GM23338 (cell line): ENCODE data around the gene MSH2. TPM values are rescaled to one million over a fixed set of nuclear protein-coding genes. Genes with fewer than 3 reads are reported as not detected.

Experiments used
- ATAC-seq: fragments of 200-7000 bp; cut with Tn5 transposase; 3 replicates; pipeline ENCODE4 v1.9.1; 2020
- DNase-seq: peaks from one replicate; pipeline ENCODE4 v3.0.0-alpha.2; 2015; ENCODE audit warnings: low spot score
- H2AFZ ChIP-seq: fragments of 200-600 bp; sonication (generic); 2 replicates; pipeline ENCODE4 v1.8.0; 2016; ENCODE audit warnings: antibody characterized with exemption, mild to moderate bottlenecking, moderate library complexity
- H3F3A ChIP-seq: fragments of 200-600 bp; sonication (generic); replicated peaks from 2 replicates; pipeline ENCODE4 v1.8.0; 2017; ENCODE audit warnings: antibody characterized with exemption, mixed run types, low read depth
- H3K27ac ChIP-seq: fragments of 200-600 bp; sonication (generic); 2 replicates; pipeline ENCODE4 v1.6.1; 2016; ENCODE audit warnings: low read depth
- H3K27me3 ChIP-seq: fragments of 200-600 bp; sonication (generic); 2 replicates; pipeline ENCODE4 v1.8.0; 2016; ENCODE audit warnings: mild to moderate bottlenecking, mixed run types, moderate library complexity; ENCODE audit not compliant: insufficient read depth
- H3K36me3 ChIP-seq: fragments of 200-600 bp; sonication (generic); 2 replicates; pipeline ENCODE4 v1.8.0; 2016; ENCODE audit warnings: mild to moderate bottlenecking; ENCODE audit not compliant: insufficient read depth
- H3K4me1 ChIP-seq: fragments of 200-600 bp; sonication (generic); 2 replicates; pipeline ENCODE4 v1.8.0; 2016; ENCODE audit warnings: mild to moderate bottlenecking, moderate library complexity; ENCODE audit not compliant: insufficient read depth
- H3K4me2 ChIP-seq: fragments of 200-600 bp; sonication (generic); 2 replicates; pipeline ENCODE4 v1.7.1; 2017; ENCODE audit warnings: mixed run types
- H3K4me3 ChIP-seq: fragments of 200-600 bp; sonication (generic); 2 replicates; pipeline ENCODE4 v1.6.1; 2016; ENCODE audit warnings: mixed run types
- H3K79me2 ChIP-seq: fragments of 200-600 bp; sonication (generic); replicated peaks from 2 replicates; pipeline ENCODE4 v1.8.0; 2017; ENCODE audit warnings: mild to moderate bottlenecking; ENCODE audit not compliant: insufficient read depth
- H3K9me2 ChIP-seq: fragments of 200-600 bp; sonication (generic); 2 replicates; pipeline ENCODE4 v1.8.0; 2017; ENCODE audit not compliant: insufficient read depth
- H4K20me1 ChIP-seq: fragments of 200-600 bp; sonication (generic); replicated peaks from 2 replicates; pipeline ENCODE4 v1.8.0; 2017; ENCODE audit warnings: mild to moderate bottlenecking; ENCODE audit not compliant: insufficient read depth
- H3K27ac Mint-ChIP-seq: 2 replicates; pipeline ENCODE4 v1.8.0; 2020; ENCODE audit warnings: inconsistent platforms, mild to moderate bottlenecking, moderate library complexity, mixed read lengths
- H3K27me3 Mint-ChIP-seq: 3 replicates; pipeline ENCODE4 v1.8.0; 2022; ENCODE audit warnings: low read depth, mild to moderate bottlenecking, moderate library complexity, mixed read lengths, inconsistent platforms; ENCODE audit not compliant: insufficient read depth, poor library complexity
- H3K36me3 Mint-ChIP-seq: 3 replicates; pipeline ENCODE4 v1.8.0; 2021; ENCODE audit warnings: low read depth, mild to moderate bottlenecking, inconsistent platforms, moderate library complexity, mixed read lengths
- H3K4me1 Mint-ChIP-seq: 3 replicates; pipeline ENCODE4 v1.8.0; 2020; ENCODE audit warnings: mild to moderate bottlenecking, inconsistent platforms, mixed read lengths
- H3K4me3 Mint-ChIP-seq: 3 replicates; pipeline ENCODE4 v1.8.0; 2021; ENCODE audit warnings: moderate library complexity, mild to moderate bottlenecking, inconsistent platforms, mixed read lengths
- H3K9me3 Mint-ChIP-seq: 3 replicates; pipeline ENCODE4 v1.8.0; 2020; ENCODE audit warnings: moderate library complexity, mild to moderate bottlenecking, inconsistent platforms, mixed read lengths
- CREB1 ChIP-seq: fragments of 250-450 bp; sonication (Bioruptor Pico); IDR thresholded peaks from 2 replicates; pipeline ENCODE4 v1.5.0; 2020; ENCODE audit warnings: low read depth, mild to moderate bottlenecking, moderate library complexity
- EZH2 ChIP-seq: fragments of 200-600 bp; sonication (generic); IDR thresholded peaks from one replicate; pipeline ENCODE4 v1.8.0; 2017; ENCODE audit warnings: antibody characterized with exemption, mild to moderate bottlenecking, low read depth; ENCODE audit not compliant: unreplicated experiment
- EZH2phosphoT487 ChIP-seq: fragments of 200-600 bp; sonication (generic); IDR thresholded peaks from one replicate; pipeline ENCODE4 v1.8.1; 2018; ENCODE audit warnings: antibody characterized with exemption; ENCODE audit not compliant: unreplicated experiment
- JUNB ChIP-seq: IDR thresholded peaks from one replicate; pipeline ENCODE4 v1.6.1; 2016; ENCODE audit warnings: antibody characterized with exemption; ENCODE audit not compliant: unreplicated experiment
- NANOG ChIP-seq: IDR thresholded peaks from 2 replicates; pipeline ENCODE4 v1.6.1; 2016; ENCODE audit warnings: antibody characterized with exemption, borderline replicate concordance
- POLR2AphosphoS5 ChIP-seq: IDR thresholded peaks from 2 replicates; pipeline ENCODE4 v1.6.1; 2016; ENCODE audit warnings: antibody characterized with exemption, low read depth
- STAT1 ChIP-seq: IDR thresholded peaks from one replicate; pipeline ENCODE4 v1.6.1; 2016; ENCODE audit warnings: antibody characterized with exemption; ENCODE audit not compliant: unreplicated experiment
- ZNF114 ChIP-seq: fragments of 250-450 bp; sonication (Bioruptor Pico); IDR thresholded peaks from 2 replicates; pipeline ENCODE4 v1.5.0; 2020; ENCODE audit warnings: mild to moderate bottlenecking, moderate library complexity
- ZNF331 ChIP-seq: fragments of 250-450 bp; sonication (Bioruptor Pico); IDR thresholded peaks from 2 replicates; pipeline ENCODE4 v1.5.0; 2020; ENCODE audit warnings: low read depth, mild to moderate bottlenecking, moderate library complexity
- polyA plus RNA-seq: library from polyadenylated mRNA; unstranded; fragments of >200 nt; fragmentation: Nextera tagmentation; extraction: Ambion mirVana; gene quantifications from 2 replicates; pipeline ENCODE4 v1.2.1, GENCODE V29; 2016
- total RNA-seq: library from RNA; depleted of rRNA; stranded (reverse); fragments of >200 nt; shearing (Covaris generic); gene quantifications from 2 replicates; pipeline ENCODE4 v1.2.3, GENCODE V29; 2014
- TF ChIP-seq, protein P1 (sequence below): IDR thresholded peaks from one replicate; pipeline ENCODE4 v1.6.1; 2018; ENCODE audit warnings: antibody characterized with exemption; ENCODE audit not compliant: unreplicated experiment
- TF ChIP-seq, protein P2 (sequence below): fragments of 250-450 bp; sonication (Bioruptor Pico); IDR thresholded peaks from 2 replicates; pipeline ENCODE4 v1.5.0; 2020; ENCODE audit warnings: mild to moderate bottlenecking, moderate library complexity
- TF ChIP-seq, protein P3 (sequence below): IDR thresholded peaks from 2 replicates; pipeline ENCODE4 v1.6.1; 2016; ENCODE audit warnings: antibody characterized with exemption
- TF ChIP-seq, protein P4 (sequence below), 2 experiments: fragments of 200-600 bp in 1 of 2; sonication (generic) in 1 of 2; conservative IDR thresholded peaks; 2 replicates each; pipeline versions ENCODE4 v1.5.1 to v1.6.1; 2016 to 2017; ENCODE audit warnings: antibody characterized with exemption in 2 of 2, low read depth in 2 of 2, mild to moderate bottlenecking in 2 of 2, moderate library complexity in 1 of 2

The MSH2 gene
- total and polyA plus RNA-seq, 2 experiments from 2014 or later, result 156 to 249 TPM

DNA sequence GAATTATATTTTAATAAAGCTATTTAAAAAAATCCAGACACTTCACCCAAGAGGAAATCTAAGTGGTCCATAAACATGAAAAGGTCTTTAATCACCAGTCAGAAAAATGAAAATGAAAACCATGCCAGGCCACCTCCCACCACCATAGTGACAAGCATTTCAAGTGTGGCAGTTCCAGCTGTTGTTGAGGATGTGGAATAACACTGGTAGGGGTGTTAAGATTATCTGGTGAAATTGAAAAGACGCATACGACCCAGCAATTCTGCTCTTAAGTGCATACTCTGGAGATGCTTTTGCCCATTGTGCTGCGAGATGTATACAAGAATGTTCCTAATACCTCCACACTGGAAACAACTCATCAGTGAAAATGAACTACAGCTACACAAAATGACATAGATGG lies 82.2 kb downstream of the MSH2 start:
- no peak overlapping the region for H3K27ac ChIP-seq
- peaks cover 25% of the 10 kb centered on the region for H3K4me1 ChIP-seq
- no peak overlapping the region; the same call in 1 of the 2 replicates for H3K27ac Mint-ChIP-seq
- peaks cover 13% of the 10 kb centered on the region; the same call in 1 of the 2 replicates for H3F3A ChIP-seq
- H4K20me1 ChIP-seq, result peaks cover 2% of the 10 kb centered on the region; the same call in 1 of the 2 replicates
- no peak overlapping the region for H3K4me2 ChIP-seq
- H3K27me3 Mint-ChIP-seq, result no peaks in the 10 kb centered on the region
- TF ChIP-seq EZH2phosphoT487 (no peak), EZH2 (no peak), JUNB (no peak), POLR2AphosphoS5 (no peak), STAT1 (no peak), NANOG (no peak), ZNF331 (CRISPR knock-in tag) (no peak), CREB1 (CRISPR knock-in tag) (no peak), ZNF114 (CRISPR knock-in tag) (no peak)
- TF ChIP-seq, protein P1, sequence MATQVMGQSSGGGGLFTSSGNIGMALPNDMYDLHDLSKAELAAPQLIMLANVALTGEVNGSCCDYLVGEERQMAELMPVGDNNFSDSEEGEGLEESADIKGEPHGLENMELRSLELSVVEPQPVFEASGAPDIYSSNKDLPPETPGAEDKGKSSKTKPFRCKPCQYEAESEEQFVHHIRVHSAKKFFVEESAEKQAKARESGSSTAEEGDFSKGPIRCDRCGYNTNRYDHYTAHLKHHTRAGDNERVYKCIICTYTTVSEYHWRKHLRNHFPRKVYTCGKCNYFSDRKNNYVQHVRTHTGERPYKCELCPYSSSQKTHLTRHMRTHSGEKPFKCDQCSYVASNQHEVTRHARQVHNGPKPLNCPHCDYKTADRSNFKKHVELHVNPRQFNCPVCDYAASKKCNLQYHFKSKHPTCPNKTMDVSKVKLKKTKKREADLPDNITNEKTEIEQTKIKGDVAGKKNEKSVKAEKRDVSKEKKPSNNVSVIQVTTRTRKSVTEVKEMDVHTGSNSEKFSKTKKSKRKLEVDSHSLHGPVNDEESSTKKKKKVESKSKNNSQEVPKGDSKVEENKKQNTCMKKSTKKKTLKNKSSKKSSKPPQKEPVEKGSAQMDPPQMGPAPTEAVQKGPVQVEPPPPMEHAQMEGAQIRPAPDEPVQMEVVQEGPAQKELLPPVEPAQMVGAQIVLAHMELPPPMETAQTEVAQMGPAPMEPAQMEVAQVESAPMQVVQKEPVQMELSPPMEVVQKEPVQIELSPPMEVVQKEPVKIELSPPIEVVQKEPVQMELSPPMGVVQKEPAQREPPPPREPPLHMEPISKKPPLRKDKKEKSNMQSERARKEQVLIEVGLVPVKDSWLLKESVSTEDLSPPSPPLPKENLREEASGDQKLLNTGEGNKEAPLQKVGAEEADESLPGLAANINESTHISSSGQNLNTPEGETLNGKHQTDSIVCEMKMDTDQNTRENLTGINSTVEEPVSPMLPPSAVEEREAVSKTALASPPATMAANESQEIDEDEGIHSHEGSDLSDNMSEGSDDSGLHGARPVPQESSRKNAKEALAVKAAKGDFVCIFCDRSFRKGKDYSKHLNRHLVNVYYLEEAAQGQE, result no peak
- TF ChIP-seq, protein P2, sequence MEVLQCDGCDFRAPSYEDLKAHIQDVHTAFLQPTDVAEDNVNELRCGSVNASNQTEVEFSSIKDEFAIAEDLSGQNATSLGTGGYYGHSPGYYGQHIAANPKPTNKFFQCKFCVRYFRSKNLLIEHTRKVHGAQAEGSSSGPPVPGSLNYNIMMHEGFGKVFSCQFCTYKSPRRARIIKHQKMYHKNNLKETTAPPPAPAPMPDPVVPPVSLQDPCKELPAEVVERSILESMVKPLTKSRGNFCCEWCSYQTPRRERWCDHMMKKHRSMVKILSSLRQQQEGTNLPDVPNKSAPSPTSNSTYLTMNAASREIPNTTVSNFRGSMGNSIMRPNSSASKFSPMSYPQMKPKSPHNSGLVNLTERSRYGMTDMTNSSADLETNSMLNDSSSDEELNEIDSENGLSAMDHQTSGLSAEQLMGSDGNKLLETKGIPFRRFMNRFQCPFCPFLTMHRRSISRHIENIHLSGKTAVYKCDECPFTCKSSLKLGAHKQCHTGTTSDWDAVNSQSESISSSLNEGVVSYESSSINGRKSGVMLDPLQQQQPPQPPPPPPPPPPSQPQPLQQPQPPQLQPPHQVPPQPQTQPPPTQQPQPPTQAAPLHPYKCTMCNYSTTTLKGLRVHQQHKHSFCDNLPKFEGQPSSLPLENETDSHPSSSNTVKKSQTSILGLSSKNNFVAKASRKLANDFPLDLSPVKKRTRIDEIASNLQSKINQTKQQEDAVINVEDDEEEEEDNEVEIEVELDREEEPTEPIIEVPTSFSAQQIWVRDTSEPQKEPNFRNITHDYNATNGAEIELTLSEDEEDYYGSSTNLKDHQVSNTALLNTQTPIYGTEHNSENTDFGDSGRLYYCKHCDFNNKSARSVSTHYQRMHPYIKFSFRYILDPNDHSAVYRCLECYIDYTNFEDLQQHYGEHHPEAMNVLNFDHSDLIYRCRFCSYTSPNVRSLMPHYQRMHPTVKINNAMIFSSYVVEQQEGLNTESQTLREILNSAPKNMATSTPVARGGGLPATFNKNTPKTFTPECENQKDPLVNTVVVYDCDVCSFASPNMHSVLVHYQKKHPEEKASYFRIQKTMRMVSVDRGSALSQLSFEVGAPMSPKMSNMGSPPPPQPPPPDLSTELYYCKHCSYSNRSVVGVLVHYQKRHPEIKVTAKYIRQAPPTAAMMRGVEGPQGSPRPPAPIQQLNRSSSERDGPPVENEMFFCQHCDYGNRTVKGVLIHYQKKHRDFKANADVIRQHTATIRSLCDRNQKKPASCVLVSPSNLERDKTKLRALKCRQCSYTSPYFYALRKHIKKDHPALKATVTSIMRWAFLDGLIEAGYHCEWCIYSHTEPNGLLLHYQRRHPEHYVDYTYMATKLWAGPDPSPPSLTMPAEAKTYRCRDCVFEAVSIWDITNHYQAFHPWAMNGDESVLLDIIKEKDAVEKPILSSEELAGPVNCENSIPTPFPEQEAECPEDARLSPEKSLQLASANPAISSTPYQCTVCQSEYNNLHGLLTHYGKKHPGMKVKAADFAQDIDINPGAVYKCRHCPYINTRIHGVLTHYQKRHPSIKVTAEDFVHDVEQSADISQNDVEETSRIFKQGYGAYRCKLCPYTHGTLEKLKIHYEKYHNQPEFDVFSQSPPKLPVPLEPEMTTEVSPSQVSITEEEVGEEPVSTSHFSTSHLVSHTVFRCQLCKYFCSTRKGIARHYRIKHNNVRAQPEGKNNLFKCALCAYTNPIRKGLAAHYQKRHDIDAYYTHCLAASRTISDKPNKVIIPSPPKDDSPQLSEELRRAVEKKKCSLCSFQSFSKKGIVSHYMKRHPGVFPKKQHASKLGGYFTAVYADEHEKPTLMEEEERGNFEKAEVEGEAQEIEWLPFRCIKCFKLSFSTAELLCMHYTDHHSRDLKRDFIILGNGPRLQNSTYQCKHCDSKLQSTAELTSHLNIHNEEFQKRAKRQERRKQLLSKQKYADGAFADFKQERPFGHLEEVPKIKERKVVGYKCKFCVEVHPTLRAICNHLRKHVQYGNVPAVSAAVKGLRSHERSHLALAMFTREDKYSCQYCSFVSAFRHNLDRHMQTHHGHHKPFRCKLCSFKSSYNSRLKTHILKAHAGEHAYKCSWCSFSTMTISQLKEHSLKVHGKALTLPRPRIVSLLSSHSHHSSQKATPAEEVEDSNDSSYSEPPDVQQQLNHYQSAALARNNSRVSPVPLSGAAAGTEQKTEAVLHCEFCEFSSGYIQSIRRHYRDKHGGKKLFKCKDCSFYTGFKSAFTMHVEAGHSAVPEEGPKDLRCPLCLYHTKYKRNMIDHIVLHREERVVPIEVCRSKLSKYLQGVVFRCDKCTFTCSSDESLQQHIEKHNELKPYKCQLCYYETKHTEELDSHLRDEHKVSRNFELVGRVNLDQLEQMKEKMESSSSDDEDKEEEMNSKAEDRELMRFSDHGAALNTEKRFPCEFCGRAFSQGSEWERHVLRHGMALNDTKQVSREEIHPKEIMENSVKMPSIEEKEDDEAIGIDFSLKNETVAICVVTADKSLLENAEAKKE (CRISPR knock-in tag), result no peak
- TF ChIP-seq, protein P3, sequence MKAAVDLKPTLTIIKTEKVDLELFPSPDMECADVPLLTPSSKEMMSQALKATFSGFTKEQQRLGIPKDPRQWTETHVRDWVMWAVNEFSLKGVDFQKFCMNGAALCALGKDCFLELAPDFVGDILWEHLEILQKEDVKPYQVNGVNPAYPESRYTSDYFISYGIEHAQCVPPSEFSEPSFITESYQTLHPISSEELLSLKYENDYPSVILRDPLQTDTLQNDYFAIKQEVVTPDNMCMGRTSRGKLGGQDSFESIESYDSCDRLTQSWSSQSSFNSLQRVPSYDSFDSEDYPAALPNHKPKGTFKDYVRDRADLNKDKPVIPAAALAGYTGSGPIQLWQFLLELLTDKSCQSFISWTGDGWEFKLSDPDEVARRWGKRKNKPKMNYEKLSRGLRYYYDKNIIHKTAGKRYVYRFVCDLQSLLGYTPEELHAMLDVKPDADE, result no peak
- TF ChIP-seq, protein P4, sequence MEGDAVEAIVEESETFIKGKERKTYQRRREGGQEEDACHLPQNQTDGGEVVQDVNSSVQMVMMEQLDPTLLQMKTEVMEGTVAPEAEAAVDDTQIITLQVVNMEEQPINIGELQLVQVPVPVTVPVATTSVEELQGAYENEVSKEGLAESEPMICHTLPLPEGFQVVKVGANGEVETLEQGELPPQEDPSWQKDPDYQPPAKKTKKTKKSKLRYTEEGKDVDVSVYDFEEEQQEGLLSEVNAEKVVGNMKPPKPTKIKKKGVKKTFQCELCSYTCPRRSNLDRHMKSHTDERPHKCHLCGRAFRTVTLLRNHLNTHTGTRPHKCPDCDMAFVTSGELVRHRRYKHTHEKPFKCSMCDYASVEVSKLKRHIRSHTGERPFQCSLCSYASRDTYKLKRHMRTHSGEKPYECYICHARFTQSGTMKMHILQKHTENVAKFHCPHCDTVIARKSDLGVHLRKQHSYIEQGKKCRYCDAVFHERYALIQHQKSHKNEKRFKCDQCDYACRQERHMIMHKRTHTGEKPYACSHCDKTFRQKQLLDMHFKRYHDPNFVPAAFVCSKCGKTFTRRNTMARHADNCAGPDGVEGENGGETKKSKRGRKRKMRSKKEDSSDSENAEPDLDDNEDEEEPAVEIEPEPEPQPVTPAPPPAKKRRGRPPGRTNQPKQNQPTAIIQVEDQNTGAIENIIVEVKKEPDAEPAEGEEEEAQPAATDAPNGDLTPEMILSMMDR (conservative IDR thresholded peaks at IDR 0.05; ENCODE audit: low read depth in 2 of 2), result no peak
- no peak overlapping the region for H2AFZ ChIP-seq
- peaks cover 35% of the 10 kb centered on the region; the same call in 2 of the 3 replicates for H3K4me1 Mint-ChIP-seq
- H3K36me3 ChIP-seq, result peaks cover 36% of the 10 kb centered on the region; the same call in 1 of the 2 replicates
- no peak overlapping the region for H3K4me3 ChIP-seq
- H3K79me2 ChIP-seq, result no peaks in the 10 kb centered on the region; the same call in 1 of the 2 replicates
- H3K9me2 ChIP-seq, result no peaks in the 10 kb centered on the region
- H3K9me3 Mint-ChIP-seq, result no peaks in the 10 kb centered on the region
- no peak overlapping the region for H3K4me3 Mint-ChIP-seq
- peaks cover 39% of the 10 kb centered on the region for H3K36me3 Mint-ChIP-seq
- H3K27me3 ChIP-seq, result no peaks in the 10 kb centered on the region
- ATAC-seq (no peak), DNase-seq (no peak)
